ENCODE measurements around the gene PDE4B. TPM values are rescaled to one million over a fixed set of nuclear protein-coding genes. Genes with fewer than 3 reads are reported as not detected.

PDE4B gene
- total RNA-seq, 2 experiments from 2014 or later, result 2.4 to 3.1 TPM

DNA sequence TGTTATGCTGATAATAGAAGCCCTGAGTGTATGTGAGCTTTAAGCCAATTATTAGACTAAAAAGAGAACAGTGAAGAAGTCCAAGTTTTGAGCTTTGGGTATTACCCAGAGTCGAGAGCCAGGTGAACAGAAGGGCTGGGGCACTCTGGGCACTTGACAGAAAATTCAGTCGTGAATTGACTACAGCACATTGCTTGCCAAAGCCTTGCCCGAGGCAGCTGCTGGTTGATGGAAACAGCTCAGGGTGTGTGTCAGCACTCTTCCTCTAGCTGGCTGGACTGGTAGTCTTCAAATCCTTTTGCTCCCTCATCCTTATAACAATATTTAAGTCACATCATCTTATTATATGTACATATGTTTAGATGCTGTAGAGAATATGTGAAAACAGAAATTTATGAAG, 21.3 kb downstream of the PDE4B start:
- Histone ChIP-seq H4K20me1 (ENCODE audit: insufficient read depth, low read length) (no peaks in the 10 kb centered on the region), H2AFZ (ENCODE audit: low read length) (no peak overlapping the region), H3K79me2 (ENCODE audit: insufficient read depth, low read depth, low read length) (no peaks in the 10 kb centered on the region), H3K36me3 (ENCODE audit: insufficient read depth, low read length) (no peaks in the 10 kb centered on the region), H3K27ac (ENCODE audit: low read depth, low read length, poor library complexity, severe bottlenecking) (no peak overlapping the region), H3K4me3 (ENCODE audit: low read depth, low read length, poor library complexity, severe bottlenecking) (no peak overlapping the region), H3K4me2 (ENCODE audit: low read length) (no peak overlapping the region), H3K9me3 (ENCODE audit: low read length) (no peaks in the 10 kb centered on the region), H3K4me1 (ENCODE audit: insufficient read depth, low read length, poor library complexity, severe bottlenecking) (no peaks in the 10 kb centered on the region), H3K9me2 (ENCODE audit: insufficient read depth, low read length) (no peaks in the 10 kb centered on the region)
- ChIA-PET POLR2A (interaction anchor here (0.5 to 0.6 kb wide), 2 partner anchors 356 to 735 kb away, joined by 3 to 4 read pairs; no protein-coding TSS in a partner anchor), CTCF (ENCODE audit: unreplicated experiment) (interaction anchor here (0.5 kb wide), 1 partner anchor 1074 kb away, joined by 3 read pairs; no protein-coding TSS in a partner anchor)
- TF ChIP-seq EZH2phosphoT487 (IDR thresholded peaks at IDR 0.05; ENCODE audit: borderline replicate concordance, low read depth, low read length) (no peak), CTCF (conservative IDR thresholded peaks at IDR 0.05; ENCODE audit: low read length) (no peak)
- BruUV-seq (replicated peaks), result no TSS peak
- no peak for DNase-seq (ENCODE audit: low spot score)
- intact Hi-C loops (cut with micrococcal nuclease; ENCODE audit: unreplicated experiment), result no loop called here

DNA sequence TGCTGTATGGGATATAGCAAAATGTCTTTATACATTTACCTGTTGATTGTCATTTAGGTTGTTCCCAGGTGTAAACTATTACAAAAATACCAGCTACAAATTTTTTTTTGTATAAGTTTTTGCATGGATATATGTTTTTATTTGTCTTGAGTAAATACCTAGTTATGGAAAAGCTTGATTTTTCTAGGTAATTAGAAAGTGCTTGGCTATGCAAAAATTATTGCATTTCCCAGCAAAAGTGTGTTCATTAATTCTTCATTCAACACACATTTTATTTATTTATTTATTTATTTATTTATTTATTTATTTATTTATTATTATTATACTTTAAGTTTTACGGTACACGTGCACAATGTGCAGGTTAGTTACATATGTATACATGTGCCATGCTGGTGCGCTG, 22.1 kb downstream of the PDE4B start:
- H2AFZ ChIP-seq (ENCODE audit: low read length), result no peak overlapping the region
- DNase-seq (ENCODE audit: low spot score), result no peak
- no peak overlapping the region for H3K4me2 ChIP-seq (ENCODE audit: low read length)
- intact Hi-C loops (cut with micrococcal nuclease; ENCODE audit: unreplicated experiment), result no loop called here
- H3K79me2 ChIP-seq (ENCODE audit: insufficient read depth, low read depth, low read length), result no peaks in the 10 kb centered on the region
- H4K20me1 ChIP-seq (ENCODE audit: insufficient read depth, low read length), result no peaks in the 10 kb centered on the region
- ChIA-PET CTCF (ENCODE audit: unreplicated experiment) (no interaction called here), POLR2A (no interaction called here)
- H3K4me1 ChIP-seq (ENCODE audit: insufficient read depth, low read length, poor library complexity, severe bottlenecking), result no peaks in the 10 kb centered on the region
- no peaks in the 10 kb centered on the region for H3K36me3 ChIP-seq (ENCODE audit: insufficient read depth, low read length)
- H3K9me3 ChIP-seq (ENCODE audit: low read length), result no peaks in the 10 kb centered on the region
- no peaks in the 10 kb centered on the region for H3K9me2 ChIP-seq (ENCODE audit: insufficient read depth, low read length)
- H3K27ac ChIP-seq (ENCODE audit: low read depth, low read length, poor library complexity, severe bottlenecking), result no peak overlapping the region
- BruUV-seq (replicated peaks), result no TSS peak
- no peak overlapping the region for H3K4me3 ChIP-seq (ENCODE audit: low read depth, low read length, poor library complexity, severe bottlenecking)
- TF ChIP-seq CTCF (conservative IDR thresholded peaks at IDR 0.05; ENCODE audit: low read length), result no peak
- TF ChIP-seq EZH2phosphoT487 (IDR thresholded peaks at IDR 0.05; ENCODE audit: borderline replicate concordance, low read depth, low read length), result no peak

DNA sequence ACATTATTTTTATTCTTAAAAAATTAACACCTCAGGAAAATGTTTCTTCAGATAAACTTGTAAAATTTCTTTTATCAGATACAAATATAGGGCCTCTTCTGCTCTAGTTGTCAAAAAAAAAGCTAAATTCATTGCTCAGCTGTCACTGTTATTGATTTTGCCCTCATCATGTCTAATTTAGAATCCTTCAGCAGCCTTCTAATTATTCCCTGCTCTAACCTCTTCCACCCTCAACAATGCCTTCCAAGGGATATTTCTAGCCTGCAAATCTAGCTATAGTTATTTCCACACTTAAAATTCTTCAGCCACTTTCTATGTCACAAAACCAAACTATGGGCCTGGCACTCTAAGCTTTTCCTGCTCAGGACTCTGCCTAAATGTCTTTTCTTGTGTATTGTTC, 25.2 kb downstream of the PDE4B start:
- no TSS peak for BruUV-seq (replicated peaks)
- intact Hi-C loops (cut with micrococcal nuclease; ENCODE audit: unreplicated experiment), result no loop called here

More for the DNA sequence above, 25.2 kb downstream of the PDE4B start:
- H2AFZ ChIP-seq (ENCODE audit: low read length), result no peak overlapping the region
- H4K20me1 ChIP-seq (ENCODE audit: insufficient read depth, low read length), result no peaks in the 10 kb centered on the region
- no peak overlapping the region for H3K27ac ChIP-seq (ENCODE audit: low read depth, low read length, poor library complexity, severe bottlenecking)
- no peak overlapping the region for H3K4me2 ChIP-seq (ENCODE audit: low read length)
- no peaks in the 10 kb centered on the region for H3K79me2 ChIP-seq (ENCODE audit: insufficient read depth, low read depth, low read length)
- H3K4me1 ChIP-seq (ENCODE audit: insufficient read depth, low read length, poor library complexity, severe bottlenecking), result no peaks in the 10 kb centered on the region
- POLR2A ChIA-PET, result interaction anchor here (0.7 to 1.3 kb wide), 2 partner anchors 13 to 1393 kb away, joined by 3 to 6 read pairs; no protein-coding TSS in a partner anchor
- no peaks in the 10 kb centered on the region for H3K9me3 ChIP-seq (ENCODE audit: low read length)
- H3K36me3 ChIP-seq (ENCODE audit: insufficient read depth, low read length), result no peaks in the 10 kb centered on the region
- DNase-seq (ENCODE audit: low spot score), result no peak
- TF ChIP-seq CTCF (conservative IDR thresholded peaks at IDR 0.05; ENCODE audit: low read length), result no peak
- TF ChIP-seq EZH2phosphoT487 (IDR thresholded peaks at IDR 0.05; ENCODE audit: borderline replicate concordance, low read depth, low read length), result no peak
- no peak overlapping the region for H3K4me3 ChIP-seq (ENCODE audit: low read depth, low read length, poor library complexity, severe bottlenecking)
- CTCF ChIA-PET (ENCODE audit: unreplicated experiment), result no interaction called here
- no peaks in the 10 kb centered on the region for H3K9me2 ChIP-seq (ENCODE audit: insufficient read depth, low read length)
